DND-41 (cell line): ENCODE data around the gene MUC2.

ENCODE experiments used
- ATAC-seq: fragments of 200-7000 bp; cut with Tn5 transposase; 3 replicates; pipeline ENCODE4 v1.9.1; 2021; ENCODE audit warnings: low read depth; ENCODE audit not compliant: insufficient read depth
- DNase-seq: peaks from one replicate; pipeline ENCODE4 v3.0.0-alpha.2; 2020
- H2AFZ ChIP-seq: 2 replicates; pipeline ENCODE4 v1.6.0; 2012; ENCODE audit warnings: low read depth, low read length
- H3K27ac ChIP-seq: 2 replicates; pipeline ENCODE4 v1.5.1; 2012; ENCODE audit warnings: low read length, inconsistent platforms
- H3K27me3 ChIP-seq: fragments of 200-600 bp; sonication (generic); 2 replicates; pipeline ENCODE4 v1.6.0; 2012; ENCODE audit warnings: low read length, mild to moderate bottlenecking, inconsistent platforms; ENCODE audit not compliant: insufficient read depth, poor library complexity
- H3K36me3 ChIP-seq: 2 replicates; pipeline ENCODE4 v1.5.1; 2012; ENCODE audit warnings: low read length, inconsistent platforms; ENCODE audit not compliant: insufficient read depth
- H3K4me1 ChIP-seq: 2 replicates; pipeline ENCODE4 v1.5.1; 2012; ENCODE audit warnings: mild to moderate bottlenecking, low read length; ENCODE audit not compliant: insufficient read depth
- H3K4me2 ChIP-seq: 2 replicates; pipeline ENCODE4 v1.6.0; 2012; ENCODE audit warnings: mild to moderate bottlenecking, moderate library complexity, low read length, inconsistent platforms; ENCODE audit not compliant: insufficient read depth
- H3K4me3 ChIP-seq, 2 experiments: fragments of 200-600 bp in 1 of 2; shearing (Covaris generic) in 1 of 2; 2 replicates each; pipeline ENCODE4 v1.5.1; 2012 to 2016; ENCODE audit warnings: inconsistent platforms in 2 of 2, low read length in 2 of 2, mild to moderate bottlenecking in 2 of 2, low read depth in 1 of 2, moderate library complexity in 1 of 2
- H3K79me2 ChIP-seq: 2 replicates; pipeline ENCODE4 v1.6.0; 2012; ENCODE audit warnings: low read length, inconsistent platforms; ENCODE audit not compliant: insufficient read depth
- H3K9ac ChIP-seq: 2 replicates; pipeline ENCODE4 v1.6.0; 2012; ENCODE audit warnings: low read depth, mild to moderate bottlenecking, inconsistent platforms, low read length, moderate library complexity
- H3K9me3 ChIP-seq: 2 replicates; pipeline ENCODE4 v1.5.1; 2012; ENCODE audit warnings: low read length, moderate library complexity, mild to moderate bottlenecking, inconsistent platforms; ENCODE audit not compliant: insufficient read depth, severe bottlenecking
- H4K20me1 ChIP-seq: 2 replicates; pipeline ENCODE4 v1.6.0; 2012; ENCODE audit warnings: low read length; ENCODE audit not compliant: insufficient read depth
- EZH2 ChIP-seq: IDR thresholded peaks from 3 replicates; pipeline ENCODE4 v1.6.1; 2012; ENCODE audit warnings: borderline replicate concordance, low read depth, mild to moderate bottlenecking, moderate library complexity, low read length, inconsistent platforms; ENCODE audit not compliant: severe bottlenecking
- TF ChIP-seq, protein P1 (sequence below): IDR thresholded peaks from 2 replicates; pipeline ENCODE4 v1.5.1; 2012; ENCODE audit warnings: borderline replicate concordance, low read length, moderate library complexity, mild to moderate bottlenecking; ENCODE audit not compliant: poor library complexity, severe bottlenecking; ENCODE audit errors: extremely low read depth

MUC2 gene

DNA sequence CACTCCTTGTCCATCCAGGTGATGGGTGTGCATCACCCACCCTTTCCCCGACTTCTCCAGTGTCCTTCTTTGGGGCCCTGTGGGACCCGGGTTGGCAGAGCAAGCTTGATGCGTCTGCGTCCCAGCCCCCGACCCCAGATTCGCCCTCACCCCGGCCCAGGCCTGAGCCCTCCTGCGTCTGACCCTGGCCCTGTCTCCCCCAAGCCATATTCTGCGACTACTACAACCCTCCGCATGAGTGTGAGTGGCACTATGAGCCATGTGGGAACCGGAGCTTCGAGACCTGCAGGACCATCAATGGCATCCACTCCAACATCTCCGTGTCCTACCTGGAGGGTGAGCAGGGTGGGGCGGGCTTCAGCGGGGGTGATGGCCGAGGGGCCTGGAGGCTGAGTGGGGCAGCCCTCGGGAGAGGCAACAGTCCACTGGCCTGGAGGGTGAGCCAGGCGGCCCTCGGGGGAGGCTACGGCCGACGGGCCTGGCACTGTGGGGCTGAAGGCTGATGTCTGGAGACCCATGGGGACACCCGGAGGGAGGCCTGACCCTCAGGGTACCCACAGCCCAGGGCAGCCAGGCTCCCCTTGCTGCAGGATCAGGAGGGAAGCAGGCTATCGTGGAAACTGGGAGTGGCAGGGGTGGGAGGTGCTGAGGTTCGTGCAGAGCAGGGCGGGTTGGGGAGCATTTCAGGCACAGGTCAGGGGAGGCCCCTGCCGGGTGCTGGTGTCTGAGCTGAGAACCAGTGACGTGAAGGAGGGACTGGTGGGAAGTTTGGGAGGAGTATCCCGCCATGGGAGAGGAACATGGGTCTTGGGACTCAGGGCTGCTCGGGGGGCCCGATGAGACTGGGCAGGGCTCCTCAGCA, 15.3 kb downstream of the MUC2 start:
- H3K4me1 ChIP-seq = no peaks in the 10 kb centered on the region

DNA sequence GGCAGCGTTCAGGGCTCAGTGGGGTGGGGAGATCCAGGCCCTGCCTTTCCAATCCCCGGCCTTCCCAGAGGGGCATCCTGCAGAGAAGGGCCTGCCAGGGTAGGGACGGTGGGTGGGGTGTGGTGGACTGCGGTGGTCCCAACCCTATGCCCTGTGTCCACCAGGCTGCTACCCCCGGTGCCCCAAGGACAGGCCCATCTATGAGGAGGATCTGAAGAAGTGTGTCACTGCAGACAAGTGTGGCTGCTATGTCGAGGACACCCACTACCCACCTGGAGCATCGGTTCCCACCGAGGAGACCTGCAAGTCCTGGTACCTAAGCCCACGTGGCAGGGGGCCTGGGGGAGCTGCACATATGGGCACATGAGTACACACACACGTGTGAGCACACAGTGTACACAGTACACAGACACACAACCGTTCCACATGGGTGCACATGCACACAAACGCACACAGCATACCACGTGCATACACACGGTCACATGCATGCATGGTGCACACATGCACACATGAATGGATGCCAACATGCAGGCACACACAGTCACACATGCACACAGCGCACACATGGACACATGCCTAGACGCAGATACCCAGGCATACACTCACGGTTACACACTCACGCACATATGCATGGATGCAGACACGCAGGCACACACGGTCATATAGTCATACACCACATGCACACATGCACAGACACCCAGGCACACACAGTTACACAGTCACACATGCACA, 16.1 kb downstream of the MUC2 start:
- no peaks in the 10 kb centered on the region for H3K27me3 ChIP-seq
- no peak overlapping the region for H3K4me3 ChIP-seq
- H3K4me1 ChIP-seq = no peaks in the 10 kb centered on the region
- no peak overlapping the region for H3K4me2 ChIP-seq
- no peaks in the 10 kb centered on the region for H3K36me3 ChIP-seq
- H2AFZ ChIP-seq = no peak overlapping the region
- peaks cover under 1% of the 10 kb centered on the region for H3K9me3 ChIP-seq
- no peaks in the 10 kb centered on the region for H3K79me2 ChIP-seq
- no peak for TF ChIP-seq EZH2
- TF ChIP-seq, protein P1, sequence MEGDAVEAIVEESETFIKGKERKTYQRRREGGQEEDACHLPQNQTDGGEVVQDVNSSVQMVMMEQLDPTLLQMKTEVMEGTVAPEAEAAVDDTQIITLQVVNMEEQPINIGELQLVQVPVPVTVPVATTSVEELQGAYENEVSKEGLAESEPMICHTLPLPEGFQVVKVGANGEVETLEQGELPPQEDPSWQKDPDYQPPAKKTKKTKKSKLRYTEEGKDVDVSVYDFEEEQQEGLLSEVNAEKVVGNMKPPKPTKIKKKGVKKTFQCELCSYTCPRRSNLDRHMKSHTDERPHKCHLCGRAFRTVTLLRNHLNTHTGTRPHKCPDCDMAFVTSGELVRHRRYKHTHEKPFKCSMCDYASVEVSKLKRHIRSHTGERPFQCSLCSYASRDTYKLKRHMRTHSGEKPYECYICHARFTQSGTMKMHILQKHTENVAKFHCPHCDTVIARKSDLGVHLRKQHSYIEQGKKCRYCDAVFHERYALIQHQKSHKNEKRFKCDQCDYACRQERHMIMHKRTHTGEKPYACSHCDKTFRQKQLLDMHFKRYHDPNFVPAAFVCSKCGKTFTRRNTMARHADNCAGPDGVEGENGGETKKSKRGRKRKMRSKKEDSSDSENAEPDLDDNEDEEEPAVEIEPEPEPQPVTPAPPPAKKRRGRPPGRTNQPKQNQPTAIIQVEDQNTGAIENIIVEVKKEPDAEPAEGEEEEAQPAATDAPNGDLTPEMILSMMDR = no peak
- peaks cover 9% of the 10 kb centered on the region; the same call in 1 of the 2 replicates for H4K20me1 ChIP-seq
- ATAC-seq (no peak), DNase-seq (no peak)
- H3K27ac ChIP-seq = no peak overlapping the region
- H3K9ac ChIP-seq = no peak overlapping the region

More for the DNA sequence above, 15.3 kb downstream of the MUC2 start:
- no peak for ATAC-seq
- Histone ChIP-seq H3K36me3 (no peaks in the 10 kb centered on the region), H2AFZ (no peak overlapping the region), H3K27ac (no peak overlapping the region), H3K9me3 (no peaks in the 10 kb centered on the region), H3K4me3 (no peak overlapping the region), H3K79me2 (no peaks in the 10 kb centered on the region), H3K9ac (no peak overlapping the region), H3K4me2 (no peak overlapping the region), H3K27me3 (no peaks in the 10 kb centered on the region), H4K20me1 (peaks cover 10% of the 10 kb centered on the region; the same call in 1 of the 2 replicates)
- TF ChIP-seq, protein P1 = no peak
- TF ChIP-seq EZH2 = no peak
- no peak for DNase-seq

DNA sequence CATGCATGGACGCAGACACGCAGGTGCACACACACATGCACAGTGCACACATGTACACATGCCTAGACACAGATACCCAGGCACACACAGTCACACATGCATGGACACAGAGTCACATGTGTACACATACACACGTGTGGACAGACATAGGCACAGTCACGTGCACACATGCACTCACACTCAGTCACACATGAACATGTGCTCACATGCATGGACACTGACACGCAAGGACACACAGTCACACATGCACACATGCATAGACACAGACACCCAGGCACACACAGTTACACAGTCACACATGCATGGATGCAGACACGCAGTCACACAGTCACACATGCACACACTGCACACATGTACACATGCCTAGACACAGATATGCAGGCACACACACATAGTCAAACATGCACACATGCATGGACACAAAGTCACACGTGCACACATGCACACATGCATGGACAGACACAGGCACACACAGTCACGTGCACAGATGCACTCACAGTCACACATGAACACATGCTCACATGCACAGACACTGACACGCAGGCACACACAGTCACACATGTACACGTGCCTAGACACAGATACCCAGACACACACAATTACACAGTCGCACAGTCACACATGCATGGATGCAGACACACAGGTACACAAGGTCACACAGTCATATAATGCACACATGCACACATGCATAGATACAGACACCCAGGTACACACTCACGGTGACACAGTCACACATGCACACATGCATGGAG, 16.8 kb downstream of the MUC2 start:
- no peaks in the 10 kb centered on the region for H3K79me2 ChIP-seq
- H3K36me3 ChIP-seq = no peaks in the 10 kb centered on the region
- peaks cover 4% of the 10 kb centered on the region for H3K9me3 ChIP-seq
- no peak for DNase-seq
- H3K9ac ChIP-seq = no peak overlapping the region
- H3K27me3 ChIP-seq = no peaks in the 10 kb centered on the region
- no peak overlapping the region for H3K4me3 ChIP-seq
- ATAC-seq = no peak
- H3K27ac ChIP-seq = no peak overlapping the region
- no peak overlapping the region for H3K4me2 ChIP-seq
- H3K4me1 ChIP-seq = no peaks in the 10 kb centered on the region
- H2AFZ ChIP-seq = no peak overlapping the region
- H4K20me1 ChIP-seq = peaks cover 7% of the 10 kb centered on the region; the same call in 1 of the 2 replicates
- TF ChIP-seq, protein P1 = no peak
- TF ChIP-seq EZH2 = no peak
